Measurements from ENCODE around the gene FAM187B. TPM values are rescaled to one million over a fixed set of nuclear protein-coding genes. Genes with fewer than 3 reads are reported as not detected.
A peak's percentile ranks its signal among the peaks of the same experiment; 100 is the strongest.

Gene FAM187B
- total and polyA plus RNA-seq, 8 donors, result not detected

DNA sequence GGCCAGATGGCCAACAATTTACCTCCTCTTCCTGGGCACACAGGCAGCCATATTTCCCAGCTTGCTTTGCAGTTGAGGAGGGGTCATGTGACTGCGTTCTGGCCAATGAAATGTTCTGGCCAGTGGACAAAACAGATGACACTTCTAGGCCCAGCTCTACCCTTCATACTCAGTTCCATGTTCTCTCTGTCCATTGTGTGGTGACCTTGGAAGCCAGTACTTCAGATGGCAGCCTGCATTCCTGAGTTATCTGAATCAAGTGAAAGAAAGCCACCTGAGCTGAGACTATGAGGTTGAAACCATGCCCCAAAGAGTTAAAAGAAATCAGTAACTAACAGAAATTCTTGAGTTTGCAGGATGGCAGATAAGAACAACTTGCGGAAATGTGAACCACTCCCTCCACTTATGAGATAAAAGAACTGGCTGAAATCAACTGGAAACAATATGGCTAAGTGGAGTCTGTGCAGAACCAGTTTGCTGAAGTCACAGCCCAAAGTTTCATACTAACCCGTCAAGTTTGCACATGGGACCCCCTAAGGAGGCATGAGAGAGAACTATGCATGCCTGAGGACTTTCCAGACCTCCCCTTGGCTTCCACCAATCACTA lies 8.1 kb downstream of the FAM187B start:
- intact Hi-C loops (cut with DNase I), result no loop called here
- Histone ChIP-seq H3K27me3 (no peaks in the 10 kb centered on the region), H3K4me1 (no peaks in the 10 kb centered on the region), H3K36me3 (no peaks in the 10 kb centered on the region), H3K4me3 (no peak overlapping the region), H3K27ac (no peak overlapping the region), H3K9me3 (no peaks in the 10 kb centered on the region)
- ATAC-seq (peak in 1 of 4 donors; percentile 30), DNase-seq (no peak), FAIRE-seq (no peak)
- WGBS, 2 donors, result 35 to 36% methylated on average over 3 of the region's 3 CpGs
- TF ChIP-seq CTCF (IDR thresholded peaks at IDR 0.05), result no peak

DNA sequence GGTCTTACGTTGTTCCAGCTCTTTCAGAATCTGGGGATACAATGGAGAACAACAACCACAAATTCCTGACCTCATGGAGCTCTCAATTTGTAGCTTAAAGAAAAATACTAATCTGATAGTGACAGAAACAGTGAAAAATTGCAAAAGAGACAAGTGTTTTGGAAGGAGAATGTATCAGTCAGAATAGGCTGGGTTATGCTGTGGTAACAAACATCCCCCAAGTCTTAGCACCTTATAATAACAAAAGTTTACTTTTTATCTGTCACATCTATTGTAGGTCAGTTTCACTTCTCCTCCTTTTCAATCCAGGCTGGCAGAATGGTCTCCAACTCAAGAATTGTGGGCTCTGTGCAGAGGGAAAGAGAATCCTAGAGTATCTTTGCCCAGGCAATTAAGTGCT lies 9.5 kb downstream of the FAM187B start:
- TF ChIP-seq CTCF (IDR thresholded peaks at IDR 0.05), result no peak
- FAIRE-seq (no peak), ATAC-seq (no peak), DNase-seq (no peak)
- H3K9me3 ChIP-seq, result no peaks in the 10 kb centered on the region
- H3K27me3 ChIP-seq, result no peaks in the 10 kb centered on the region
- intact Hi-C loops (cut with DNase I), result no loop called here
- 83 to 87% methylated on average over 1 of the region's 1 CpG for WGBS, 2 donors
- no peak overlapping the region for H3K27ac ChIP-seq
- no peaks in the 10 kb centered on the region for H3K36me3 ChIP-seq
- H3K4me1 ChIP-seq, result peaks cover 0 to 5% (median 0%) of the 10 kb centered on the region in 3 donors
- no peak overlapping the region for H3K4me3 ChIP-seq

DNA sequence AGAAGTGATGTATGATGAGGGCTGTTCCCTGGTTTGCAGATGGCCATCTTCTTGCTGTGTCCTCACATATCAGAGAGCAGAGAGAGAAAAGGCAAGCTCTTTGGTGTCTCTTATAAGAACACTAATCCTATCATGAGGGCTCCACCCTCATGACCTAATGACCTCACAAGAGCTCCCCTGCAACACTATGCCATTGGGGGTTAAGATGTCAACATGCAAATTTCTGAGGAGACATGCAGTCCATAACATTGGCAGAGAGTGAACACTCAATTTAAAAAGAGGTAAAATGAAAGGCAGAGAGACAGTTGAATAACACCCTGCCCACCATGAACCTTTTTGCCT lies 10.9 kb downstream of the FAM187B start:
- Histone ChIP-seq H3K4me1 (peaks cover 0 to 13% (median 0%) of the 10 kb centered on the region in 3 donors), H3K36me3 (no peaks in the 10 kb centered on the region), H3K27ac (peak overlapping the region in 1 of 4 donors; percentile 1), H3K9me3 (no peaks in the 10 kb centered on the region), H3K27me3 (no peaks in the 10 kb centered on the region), H3K4me3 (no peak overlapping the region)
- intact Hi-C loops (cut with DNase I), result no loop called here
- ATAC-seq (no peak), DNase-seq (no peak), FAIRE-seq (no peak)
- no peak for TF ChIP-seq CTCF (IDR thresholded peaks at IDR 0.05)

DNA sequence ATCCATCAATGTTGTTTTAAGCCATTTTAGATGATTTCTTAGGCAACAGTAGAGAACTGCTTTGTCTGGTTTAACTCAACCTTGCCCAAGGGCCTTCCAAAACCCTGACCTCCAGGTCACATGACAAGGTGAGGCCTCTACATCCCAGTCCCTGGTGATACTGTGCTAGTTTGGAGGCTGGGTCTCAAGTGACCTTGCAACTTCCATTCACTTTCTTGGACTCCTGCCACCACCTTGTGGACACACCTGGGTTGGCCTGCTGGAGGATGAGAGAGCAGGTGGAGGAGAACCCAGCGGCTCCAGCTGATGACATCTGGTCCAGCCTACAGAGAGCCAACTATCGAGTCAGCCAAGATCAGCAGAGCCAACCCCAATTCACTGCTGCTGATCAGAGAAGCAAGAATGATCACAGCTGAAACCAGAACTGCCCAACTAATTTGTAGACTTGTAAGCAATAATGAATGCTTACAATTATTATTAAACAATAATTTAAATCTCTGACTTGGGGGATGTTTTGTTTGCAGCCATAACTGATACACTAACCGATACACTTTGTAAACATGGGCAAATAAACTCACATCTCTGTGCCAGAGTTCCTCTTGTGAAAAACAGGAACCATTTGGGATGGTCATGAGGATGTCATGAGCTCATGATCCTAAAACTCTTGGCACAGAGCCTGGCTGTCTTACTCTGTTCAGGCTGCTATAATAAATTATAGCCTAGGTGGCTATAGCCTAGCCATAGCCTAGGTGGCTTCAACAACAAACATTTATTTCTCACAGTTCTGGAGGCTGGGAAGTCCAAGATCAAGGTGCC lies 11.5 kb downstream of the FAM187B start:
- WGBS, 2 donors, result 46 to 65% methylated on average over 3 of the region's 3 CpGs
- ATAC-seq, result peak in 1 of 4 donors; percentile 14
- peak in 3 of 6 donors; percentile 14 to 51 (median 18) for DNase-seq
- no peaks in the 10 kb centered on the region for H3K36me3 ChIP-seq
- intact Hi-C loops (cut with DNase I), result no loop called here
- H3K9me3 ChIP-seq, result no peaks in the 10 kb centered on the region
- no peaks in the 10 kb centered on the region for H3K27me3 ChIP-seq
- H3K4me1 ChIP-seq, result peaks cover 0 to 13% (median 0%) of the 10 kb centered on the region in 3 donors
- no peak overlapping the region for H3K4me3 ChIP-seq
- no peak for FAIRE-seq
- no peak for TF ChIP-seq CTCF (IDR thresholded peaks at IDR 0.05)
- peak overlapping the region in 1 of 4 donors; percentile 3 for H3K27ac ChIP-seq

All from pancreas (tissue), 10 donors.